GM12872 (cell line): ENCODE results near the gene ABCA7.

Experiments used
- CTCF ChIP-seq: IDR thresholded peaks from 3 replicates; pipeline ENCODE4 v1.5.1; 2011; ENCODE audit warnings: low read depth, mild to moderate bottlenecking, low read length, moderate library complexity; ENCODE audit not compliant: insufficient read depth

ABCA7 gene

GRCh38 chr19:1039646-1040475 is at the start of gene ABCA7:
ABCA7 (plus strand) TSS chr19:1040107; CDS start chr19:1041362, 1,255 bp downstream.
- TF ChIP-seq CTCF, result no peak

GRCh38 chr19:990119-990571 is 49.8 kb upstream of the ABCA7 start:
- no peak for TF ChIP-seq CTCF

- no peak for TF ChIP-seq CTCF
These were observed 49.2 kb upstream of the ABCA7 start for GRCh38 chr19:990746-991145.

GRCh38 chr19:991174-991931 is 48.6 kb upstream of the ABCA7 start:
- TF ChIP-seq CTCF, result no peak

GRCh38 chr19:991932-992669 is 47.8 kb upstream of the ABCA7 start:
- TF ChIP-seq CTCF, result no peak

- TF ChIP-seq CTCF, result no peak
These were observed 47.2 kb upstream of the ABCA7 start for GRCh38 chr19:992670-993055.

- TF ChIP-seq CTCF, result no peak
These were observed 46.5 kb upstream of the ABCA7 start for GRCh38 chr19:993361-993830.
